Sigmoid colon (tissue), 7 donors: Measurements from ENCODE around the gene CNDP1. TPM values are rescaled to one million over a fixed set of nuclear protein-coding genes. Genes with fewer than 3 reads are reported as not detected.

Experiments
- DNase-seq: peaks from one replicate; pipeline ENCODE4 v3.0.0-alpha.2; 2019
- H3K27ac ChIP-seq, 4 donors: fragments of 200-600 bp; sonication (generic); one replicate each; pipeline ENCODE4 v1.5.1; 2016 to 2019; ENCODE audit warnings: mild to moderate bottlenecking in 1 of 4
- H3K27me3 ChIP-seq, 3 donors: fragments of 200-600 bp; sonication (generic); one replicate each; pipeline ENCODE4 v1.5.1; 2019; ENCODE audit warnings: mild to moderate bottlenecking in 1 of 3
- H3K36me3 ChIP-seq, 4 donors: fragments of 200-600 bp; sonication (generic); one replicate each; pipeline ENCODE4 v1.5.1; 2016 to 2019
- H3K4me1 ChIP-seq, 4 donors: fragments of 200-600 bp; sonication (generic); one replicate each; pipeline ENCODE4 v1.5.1; 2017 to 2019
- H3K4me3 ChIP-seq, 4 donors: fragments of 200-600 bp; sonication (generic); one replicate each; pipeline ENCODE4 v1.5.1; 2017 to 2019; ENCODE audit warnings: mild to moderate bottlenecking in 2 of 4, moderate library complexity in 1 of 4
- H3K9me3 ChIP-seq, 4 donors: fragments of 200-600 bp in 3 of 4; sonication (generic) in 3 of 4; one replicate each; pipeline versions ENCODE4 v1.5.1 to v1.6.1; 2013 to 2019
- EP300 ChIP-seq, 4 donors: sonication (generic); formaldehyde crosslinking; IDR thresholded peaks; one replicate each; pipeline ENCODE4 v1.6.1; 2017; ENCODE audit warnings: antibody characterized with exemption in 4 of 4
- POLR2A ChIP-seq, 2 donors: fragments of 450-650 bp; IDR thresholded peaks; one replicate each; pipeline ENCODE4 v1.6.1; 2016; ENCODE audit warnings: antibody characterized with exemption in 2 of 2, mild to moderate bottlenecking in 2 of 2, moderate library complexity in 2 of 2
- POLR2AphosphoS5 ChIP-seq, 4 donors: sonication (generic); formaldehyde crosslinking; IDR thresholded peaks; one replicate each; pipeline ENCODE4 v1.6.1; 2017; ENCODE audit warnings: antibody characterized with exemption in 4 of 4
- WGBS, 2 donors: extraction: QIAGEN DNeasy Blood & Tissue Kit; methylation state at CpG; one replicate each; pipeline ENCODE4 v1.1.7; 2013; 5-methylcytosine and 5-hydroxymethylcytosine counted together
- intact Hi-C: fragments of 100-400 bp; cut with DNase I; formaldehyde crosslinking; loops from one replicate; pipeline ENCODE4 v1.15.1; 2023
- polyA plus RNA-seq, 3 donors: library from polyadenylated mRNA; stranded (reverse); fragments of 200-250 nt; gene quantifications; one replicate each; pipeline ENCODE4 v1.2.3, GENCODE V29; 2013
- total RNA-seq, 4 donors: library from RNA; depleted of rRNA; stranded (reverse); fragments of >200 nt; gene quantifications; one replicate each; pipeline ENCODE4 v1.1.0, GENCODE V29; 2016
- TF ChIP-seq, protein P1 (sequence below), 4 experiments: fragments of 450-650 bp in 3 of 4; fragments of 200-600 bp in 1 of 4; IDR thresholded peaks; one replicate each; pipeline ENCODE4 v1.5.1; 2016 to 2019; ENCODE audit warnings: antibody characterized with exemption in 4 of 4, mild to moderate bottlenecking in 3 of 4, moderate library complexity in 2 of 4
- donor health status: healthy with polysubstance abuse.
- donor health status: Bipolar disorder and iron deficiency.
- donor health status: healthy.

The CNDP1 gene
- total and polyA plus RNA-seq, 7 donors = 0.10 to 0.60 TPM; not detected in 5

DNA sequence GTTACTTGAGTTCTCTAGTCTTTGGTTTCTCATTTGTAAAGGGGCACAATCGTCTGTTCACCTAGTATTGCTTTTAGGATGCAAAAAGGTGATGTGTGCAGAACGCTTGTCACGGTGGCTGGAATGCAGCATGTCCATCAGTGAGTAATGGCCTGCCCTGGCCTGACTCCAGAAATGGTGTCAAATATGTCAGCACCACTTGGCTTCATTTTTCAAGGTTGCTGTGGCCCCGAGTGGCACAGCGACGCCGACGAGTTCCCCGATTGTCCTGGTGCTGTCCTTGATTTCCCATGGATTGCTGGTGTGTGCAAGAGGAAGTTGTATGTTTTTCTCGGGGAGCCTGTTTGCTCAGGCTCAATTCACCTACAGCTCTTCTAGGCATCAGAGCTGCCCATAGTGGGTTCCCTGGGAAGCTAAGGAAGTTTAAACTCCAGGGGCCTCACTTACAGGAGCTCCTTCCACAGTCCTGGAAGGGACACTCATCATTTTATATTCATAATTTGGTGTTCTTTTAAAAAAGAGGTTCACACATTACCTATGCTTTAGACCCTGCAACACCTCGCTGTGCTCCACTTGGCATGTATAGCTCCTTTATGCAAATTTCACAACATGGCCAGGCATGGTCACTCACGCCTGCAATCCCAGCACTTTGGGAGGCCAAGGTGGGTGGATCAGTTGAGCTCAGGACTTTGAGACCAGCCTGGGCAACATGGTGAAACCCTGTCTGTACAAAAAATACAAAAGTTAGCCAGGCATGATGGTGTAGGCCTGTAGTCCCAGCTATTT, 37.8 kb downstream of the CNDP1 start:
- Histone ChIP-seq H3K4me1 (no peaks in the 10 kb centered on the region), H3K9me3 (no peaks in the 10 kb centered on the region), H3K27me3 (no peaks in the 10 kb centered on the region), H3K27ac (no peak overlapping the region), H3K36me3 (no peaks in the 10 kb centered on the region), H3K4me3 (no peak overlapping the region)
- 89 to 91% methylated on average over 12 of the region's 12 CpGs for WGBS, 2 donors
- no peak for DNase-seq
- intact Hi-C loops = no loop called here
- TF ChIP-seq, protein P1, sequence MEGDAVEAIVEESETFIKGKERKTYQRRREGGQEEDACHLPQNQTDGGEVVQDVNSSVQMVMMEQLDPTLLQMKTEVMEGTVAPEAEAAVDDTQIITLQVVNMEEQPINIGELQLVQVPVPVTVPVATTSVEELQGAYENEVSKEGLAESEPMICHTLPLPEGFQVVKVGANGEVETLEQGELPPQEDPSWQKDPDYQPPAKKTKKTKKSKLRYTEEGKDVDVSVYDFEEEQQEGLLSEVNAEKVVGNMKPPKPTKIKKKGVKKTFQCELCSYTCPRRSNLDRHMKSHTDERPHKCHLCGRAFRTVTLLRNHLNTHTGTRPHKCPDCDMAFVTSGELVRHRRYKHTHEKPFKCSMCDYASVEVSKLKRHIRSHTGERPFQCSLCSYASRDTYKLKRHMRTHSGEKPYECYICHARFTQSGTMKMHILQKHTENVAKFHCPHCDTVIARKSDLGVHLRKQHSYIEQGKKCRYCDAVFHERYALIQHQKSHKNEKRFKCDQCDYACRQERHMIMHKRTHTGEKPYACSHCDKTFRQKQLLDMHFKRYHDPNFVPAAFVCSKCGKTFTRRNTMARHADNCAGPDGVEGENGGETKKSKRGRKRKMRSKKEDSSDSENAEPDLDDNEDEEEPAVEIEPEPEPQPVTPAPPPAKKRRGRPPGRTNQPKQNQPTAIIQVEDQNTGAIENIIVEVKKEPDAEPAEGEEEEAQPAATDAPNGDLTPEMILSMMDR (IDR thresholded peaks at IDR 0.05) = no peak
- TF ChIP-seq POLR2A (IDR thresholded peaks at IDR 0.05) (no peak), EP300 (IDR thresholded peaks at IDR 0.05) (no peak), POLR2AphosphoS5 (IDR thresholded peaks at IDR 0.05) (no peak)

DNA sequence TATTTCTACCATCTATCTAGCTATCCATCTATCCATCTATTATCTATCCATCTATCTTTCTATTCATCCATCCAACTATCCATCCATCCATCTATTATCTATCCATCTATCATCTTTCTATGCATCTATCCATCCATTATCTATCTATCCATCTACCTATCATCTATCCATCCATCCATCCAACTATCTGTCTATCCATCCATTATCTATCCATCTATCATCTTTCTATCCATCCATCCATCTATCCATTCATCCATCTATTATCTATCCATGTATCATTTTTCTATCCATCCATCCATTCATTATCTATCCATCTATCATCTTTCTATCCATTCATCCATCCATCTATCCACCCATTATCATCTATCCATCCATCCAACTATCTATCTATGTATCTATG, 38.8 kb downstream of the CNDP1 start:
- no peak overlapping the region for H3K4me3 ChIP-seq
- no peak for DNase-seq
- TF ChIP-seq POLR2AphosphoS5 (IDR thresholded peaks at IDR 0.05) (no peak), POLR2A (IDR thresholded peaks at IDR 0.05) (no peak), EP300 (IDR thresholded peaks at IDR 0.05) (no peak)
- TF ChIP-seq, protein P1 (IDR thresholded peaks at IDR 0.05) = no peak
- intact Hi-C loops = no loop called here
- H3K9me3 ChIP-seq = no peaks in the 10 kb centered on the region
- H3K27ac ChIP-seq = no peak overlapping the region
- H3K36me3 ChIP-seq = no peaks in the 10 kb centered on the region
- no peaks in the 10 kb centered on the region for H3K4me1 ChIP-seq
- no peaks in the 10 kb centered on the region for H3K27me3 ChIP-seq

DNA sequence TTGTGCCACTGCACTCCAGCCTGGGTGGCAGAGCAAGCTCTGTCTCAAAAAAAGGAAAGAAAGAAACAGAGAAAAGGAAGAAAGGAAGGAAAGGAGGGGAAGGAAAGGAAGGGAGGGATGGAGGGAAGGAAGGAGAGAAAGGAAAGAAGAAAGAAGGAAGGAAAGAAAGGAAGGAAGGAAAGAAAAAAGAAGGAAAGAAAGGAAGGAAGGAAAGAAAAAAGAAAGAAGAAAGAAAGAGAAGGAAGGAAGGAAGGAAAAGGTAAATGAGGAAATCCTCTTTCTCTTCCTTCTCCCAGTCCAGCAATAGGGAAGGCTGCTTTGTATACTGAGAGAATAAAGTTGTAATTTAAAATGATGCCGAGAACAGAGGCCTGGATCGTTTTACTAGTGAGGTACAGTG, 40.6 kb downstream of the CNDP1 start:
- Histone ChIP-seq H3K4me3 (no peak overlapping the region), H3K4me1 (no peaks in the 10 kb centered on the region), H3K36me3 (no peaks in the 10 kb centered on the region), H3K27ac (no peak overlapping the region), H3K9me3 (no peaks in the 10 kb centered on the region), H3K27me3 (no peaks in the 10 kb centered on the region)
- intact Hi-C loops = no loop called here
- DNase-seq = no peak
- TF ChIP-seq POLR2A (IDR thresholded peaks at IDR 0.05) (no peak), POLR2AphosphoS5 (IDR thresholded peaks at IDR 0.05) (no peak), EP300 (IDR thresholded peaks at IDR 0.05) (no peak)
- TF ChIP-seq, protein P1 (IDR thresholded peaks at IDR 0.05) = no peak
- 83 to 84% methylated on average over 2 of the region's 2 CpGs for WGBS, 2 donors

DNA sequence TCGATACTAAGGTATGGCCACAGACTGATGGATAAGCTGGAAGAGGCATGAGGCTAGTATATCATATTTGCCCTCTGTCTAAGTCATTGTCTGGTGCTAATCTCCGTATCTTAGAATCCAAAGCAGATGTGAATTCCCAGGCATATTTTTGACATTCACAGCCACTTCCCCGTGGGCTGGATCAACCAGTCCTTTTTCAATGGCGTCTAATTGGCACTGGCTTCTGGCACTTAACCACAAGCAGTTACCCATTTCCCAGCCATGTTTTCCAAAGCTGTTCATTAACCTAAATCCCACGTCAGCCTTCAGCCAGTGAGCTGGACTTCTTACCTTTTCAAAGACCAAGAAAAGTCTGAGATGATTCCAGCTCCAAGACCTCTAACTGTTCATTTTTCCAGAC, 42.7 kb downstream of the CNDP1 start:
- Histone ChIP-seq H3K9me3 (no peaks in the 10 kb centered on the region), H3K27me3 (no peaks in the 10 kb centered on the region), H3K36me3 (no peaks in the 10 kb centered on the region), H3K4me3 (no peak overlapping the region), H3K4me1 (no peaks in the 10 kb centered on the region), H3K27ac (no peak overlapping the region)
- 59 to 65% methylated on average over 5 of the region's 5 CpGs for WGBS, 2 donors
- no peak for DNase-seq
- TF ChIP-seq, protein P1 (IDR thresholded peaks at IDR 0.05) = no peak
- TF ChIP-seq POLR2AphosphoS5 (IDR thresholded peaks at IDR 0.05) (no peak), EP300 (IDR thresholded peaks at IDR 0.05) (no peak), POLR2A (IDR thresholded peaks at IDR 0.05) (no peak)
- intact Hi-C loops = no loop called here
